ENCODE measurements around the gene IGSF3. TPM values are rescaled to one million over a fixed set of nuclear protein-coding genes. Genes with fewer than 3 reads are reported as not detected.

IGSF3 gene
- total and polyA plus RNA-seq, 2 of the 13 experiments (the other 11 are each of a cell fraction or from before 2014, with no cell fraction given), result 0.11 to 0.16 TPM

- FAIRE-seq (no peak), DNase-seq (ENCODE audit: low spot score) (no peak), ATAC-seq (no peak)
- no peaks in the 10 kb centered on the region for H3K36me3 ChIP-seq (replicated peaks in 1 of 2; ENCODE audit: control insufficient read depth in 1 of 2, insufficient read depth in 2 of 2, low read length in 2 of 2)
- H3K4me3 ChIP-seq (replicated peaks in 1 of 3; ENCODE audit: insufficient read depth in 1 of 3, low read depth in 2 of 3, low read length in 3 of 3), result no peak overlapping the region
- WGBS (ENCODE audit: low lambda C conversion rate), result 52% methylated on average over 3 of the region's 3 CpGs
- intact Hi-C loops (cut with micrococcal nuclease; ENCODE audit: unreplicated experiment), result no loop called here
- H3K27me3 ChIP-seq (ENCODE audit: control insufficient read depth in 1 of 2, insufficient read depth in 2 of 2, low read length in 2 of 2), result no peaks in the 10 kb centered on the region; a peak in 1 of 5 replicates
- H3K9me3 ChIP-seq (ENCODE audit: low read length), result no peaks in the 10 kb centered on the region
- in situ Hi-C loops (cut with HindIII; ENCODE audit: extremely low pct_ligation_motif_present, low pct_unique_long_range_greater_than_20kb), result no loop called here
- peaks cover 9% of the 10 kb centered on the region for H3K4me1 ChIP-seq (ENCODE audit: insufficient read depth, low read length)
- H3K9ac ChIP-seq (ENCODE audit: insufficient read depth, low read depth, low read length), result no peak overlapping the region
- CTCF ChIA-PET (ENCODE audit: low intra/inter-chr PET ratio, low total read pairs), result no interaction called here
- H4K20me1 ChIP-seq (ENCODE audit: insufficient read depth, low read length), result no peaks in the 10 kb centered on the region
- POLR2A ChIA-PET, result no interaction called here
- H3K4me2 ChIP-seq (ENCODE audit: low read depth, low read length), result no peak overlapping the region
- H3K27ac ChIP-seq (ENCODE audit: extremely low read length, insufficient read depth, low read length), result no peak overlapping the region
- no TSS peak for BruUV-seq (replicated peaks)
- TF ChIP-seq ZNF335 (CRISPR knock-in tag; IDR thresholded peaks at IDR 0.05) (no peak), MED13 (CRISPR knock-in tag; IDR thresholded peaks at IDR 0.05) (no peak), ZNF343 (CRISPR knock-in tag; IDR thresholded peaks at IDR 0.05) (no peak), PRDM15 (CRISPR knock-in tag; IDR thresholded peaks at IDR 0.05) (no peak), DDIT3 (CRISPR knock-in tag; IDR thresholded peaks at IDR 0.05) (no peak), ZNF839 (CRISPR knock-in tag; IDR thresholded peaks at IDR 0.05; ENCODE audit: borderline replicate concordance) (no peak), KDM1A (CRISPR knock-in tag; IDR thresholded peaks at IDR 0.05) (no peak), PRDM4 (CRISPR knock-in tag; IDR thresholded peaks at IDR 0.05; ENCODE audit: borderline replicate concordance) (no peak), HDAC2 (CRISPR knock-in tag; IDR thresholded peaks at IDR 0.05) (no peak), ZNF124 (CRISPR knock-in tag; IDR thresholded peaks at IDR 0.05) (no peak), ZZZ3 (CRISPR knock-in tag; IDR thresholded peaks at IDR 0.05; ENCODE audit: borderline replicate concordance) (no peak), GLI4 (CRISPR knock-in tag; IDR thresholded peaks at IDR 0.05; ENCODE audit: borderline replicate concordance) (no peak), FIP1L1 (IDR thresholded peaks at IDR 0.05; ENCODE audit: borderline replicate concordance, insufficient read depth, low read depth, low read length) (no peak), MIER3 (CRISPR knock-in tag; IDR thresholded peaks at IDR 0.05; ENCODE audit: borderline replicate concordance) (no peak), SNAPC2 (CRISPR knock-in tag; IDR thresholded peaks at IDR 0.05) (no peak), ZBTB37 (CRISPR knock-in tag; IDR thresholded peaks at IDR 0.05) (no peak)
- no peaks in the 10 kb centered on the region for H3K79me2 ChIP-seq (ENCODE audit: insufficient read depth, low read length)
- no peak overlapping the region for H2AFZ ChIP-seq (ENCODE audit: low read length)
Observed at GRCh38 chr1:116694524-116694923, 27.0 kb upstream of the IGSF3 start.
